Measurements from ENCODE around the gene BLTP1.
"Not testable (repeated sequence)": the region's sequence is repeated elsewhere in the genome, so short reads cannot be mapped to it uniquely, and the experiment has no call there.

BLTP1 gene, protein sequence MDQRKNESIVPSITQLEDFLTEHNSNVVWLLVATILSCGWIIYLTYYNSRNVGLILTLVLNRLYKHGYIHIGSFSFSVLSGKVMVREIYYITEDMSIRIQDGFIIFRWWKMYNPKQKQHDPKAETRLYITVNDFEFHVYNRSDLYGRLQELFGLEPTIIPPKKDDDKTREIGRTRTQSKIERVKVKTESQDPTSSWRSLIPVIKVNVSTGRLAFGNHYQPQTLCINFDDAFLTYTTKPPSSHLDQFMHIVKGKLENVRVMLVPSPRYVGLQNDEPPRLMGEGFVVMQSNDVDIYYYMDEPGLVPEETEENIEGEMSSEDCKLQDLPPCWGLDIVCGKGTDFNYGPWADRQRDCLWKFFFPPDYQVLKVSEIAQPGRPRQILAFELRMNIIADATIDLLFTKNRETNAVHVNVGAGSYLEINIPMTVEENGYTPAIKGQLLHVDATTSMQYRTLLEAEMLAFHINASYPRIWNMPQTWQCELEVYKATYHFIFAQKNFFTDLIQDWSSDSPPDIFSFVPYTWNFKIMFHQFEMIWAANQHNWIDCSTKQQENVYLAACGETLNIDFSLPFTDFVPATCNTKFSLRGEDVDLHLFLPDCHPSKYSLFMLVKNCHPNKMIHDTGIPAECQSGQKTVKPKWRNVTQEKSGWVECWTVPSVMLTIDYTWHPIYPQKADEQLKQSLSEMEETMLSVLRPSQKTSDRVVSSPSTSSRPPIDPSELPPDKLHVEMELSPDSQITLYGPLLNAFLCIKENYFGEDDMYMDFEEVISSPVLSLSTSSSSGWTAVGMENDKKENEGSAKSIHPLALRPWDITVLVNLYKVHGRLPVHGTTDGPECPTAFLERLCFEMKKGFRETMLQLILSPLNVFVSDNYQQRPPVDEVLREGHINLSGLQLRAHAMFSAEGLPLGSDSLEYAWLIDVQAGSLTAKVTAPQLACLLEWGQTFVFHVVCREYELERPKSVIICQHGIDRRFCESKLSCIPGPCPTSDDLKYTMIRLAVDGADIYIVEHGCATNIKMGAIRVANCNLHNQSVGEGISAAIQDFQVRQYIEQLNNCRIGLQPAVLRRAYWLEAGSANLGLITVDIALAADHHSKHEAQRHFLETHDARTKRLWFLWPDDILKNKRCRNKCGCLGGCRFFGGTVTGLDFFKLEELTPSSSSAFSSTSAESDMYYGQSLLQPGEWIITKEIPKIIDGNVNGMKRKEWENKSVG (N-terminal part only)

GRCh38 chr4:122151982-122152710 lies at the start of gene BLTP1:
TSS of gene BLTP1 (plus strand) at chr4:122152331. CDS start at chr4:122170648, 18,317 bp downstream.
- DNase-seq (ENCODE audit: low read depth in 2 of 2) = peak; percentile 73 to 78

DNA sequence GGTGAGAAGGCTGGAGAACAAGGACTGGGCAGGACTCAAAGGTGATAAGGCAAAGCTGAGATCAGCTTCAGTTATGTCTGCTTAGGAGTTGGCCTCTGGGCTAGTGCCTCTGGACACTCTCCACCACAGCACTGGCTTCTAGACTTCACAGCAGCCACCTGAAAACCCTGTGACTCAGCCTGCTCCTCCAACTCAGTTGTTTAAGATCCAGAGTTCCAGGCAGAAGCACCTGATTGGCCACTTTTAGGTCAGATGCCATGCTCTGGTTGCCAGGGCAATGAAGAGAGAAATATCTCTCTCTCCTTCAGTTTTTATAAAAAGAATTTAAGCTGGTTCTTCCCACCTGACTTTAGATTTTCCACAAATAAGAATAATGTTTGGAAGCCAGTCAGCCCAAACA lies 47.9 kb upstream of the BLTP1 start:
- DNase-seq (ENCODE audit: low read depth in 2 of 2) = no peak

DNA sequence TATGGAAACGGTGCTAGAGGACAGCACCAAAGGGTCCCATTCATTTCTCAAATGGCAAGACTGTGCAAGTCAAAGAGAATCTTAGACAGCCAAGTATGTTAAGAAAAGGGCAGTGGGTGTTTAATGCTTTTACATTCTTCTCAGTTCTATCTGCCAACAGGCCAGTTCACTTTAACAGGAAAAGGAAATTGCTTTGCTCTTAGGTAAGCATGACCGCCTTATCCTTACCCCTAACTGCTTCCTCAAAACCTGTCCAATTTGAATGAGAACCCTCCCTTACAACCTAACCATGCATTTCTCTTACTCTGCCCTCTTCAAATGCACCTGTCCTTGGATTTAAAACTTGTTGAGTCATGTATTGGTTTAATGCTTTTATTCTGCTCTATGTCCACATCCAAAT lies 44.5 kb upstream of the BLTP1 start:
- DNase-seq (ENCODE audit: low read depth in 2 of 2) = no peak

DNA sequence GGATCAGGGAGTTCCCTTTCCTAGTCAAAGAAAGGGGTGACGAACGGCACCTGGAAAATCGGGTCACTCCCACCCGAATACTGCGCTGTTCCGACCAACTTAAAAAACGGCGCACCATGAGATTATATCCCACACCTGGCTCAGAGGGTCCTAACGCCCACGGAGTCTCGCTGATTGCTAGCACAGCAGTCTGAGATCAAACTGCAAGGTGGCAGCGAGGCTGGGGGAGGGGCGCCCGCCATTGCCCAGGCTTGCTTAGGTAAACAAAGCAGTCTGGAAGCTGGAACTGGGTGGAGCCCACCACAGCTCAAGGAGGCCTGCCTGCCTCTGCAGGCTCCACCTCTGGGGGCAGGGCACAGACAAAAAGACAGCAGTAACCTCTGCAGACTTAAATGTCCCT lies 41.8 kb upstream of the BLTP1 start:
- DNase-seq (ENCODE audit: low read depth in 2 of 2) = not testable (repeated sequence)

- DNase-seq (ENCODE audit: low read depth in 2 of 2) = no peak
Observed at GRCh38 chr4:122117743-122118142, 34.4 kb upstream of the BLTP1 start.

GRCh38 chr4:122118243-122118642 lies 33.9 kb upstream of the BLTP1 start:
- no peak for DNase-seq (ENCODE audit: low read depth in 2 of 2)

DNA sequence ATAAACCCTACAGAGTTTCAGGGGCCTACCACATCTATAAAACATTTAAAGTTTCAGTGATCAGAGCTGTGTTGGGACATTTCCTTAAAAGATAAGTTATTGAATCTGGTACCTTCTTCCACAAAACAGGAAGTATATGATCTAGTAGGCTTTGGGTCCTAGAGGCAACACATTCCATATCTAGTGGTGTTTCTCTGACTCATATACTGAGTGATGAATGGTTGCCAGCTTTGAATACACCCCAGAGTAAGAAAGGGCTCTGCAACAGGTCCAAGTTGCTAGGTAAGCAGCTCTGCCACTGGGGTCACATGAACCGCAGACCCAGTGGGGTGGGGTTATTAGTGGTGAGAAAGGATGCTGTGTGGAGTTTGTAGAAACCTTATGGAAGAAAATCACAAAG lies 32.4 kb upstream of the BLTP1 start:
- no peak for DNase-seq (ENCODE audit: low read depth in 2 of 2)

DNA sequence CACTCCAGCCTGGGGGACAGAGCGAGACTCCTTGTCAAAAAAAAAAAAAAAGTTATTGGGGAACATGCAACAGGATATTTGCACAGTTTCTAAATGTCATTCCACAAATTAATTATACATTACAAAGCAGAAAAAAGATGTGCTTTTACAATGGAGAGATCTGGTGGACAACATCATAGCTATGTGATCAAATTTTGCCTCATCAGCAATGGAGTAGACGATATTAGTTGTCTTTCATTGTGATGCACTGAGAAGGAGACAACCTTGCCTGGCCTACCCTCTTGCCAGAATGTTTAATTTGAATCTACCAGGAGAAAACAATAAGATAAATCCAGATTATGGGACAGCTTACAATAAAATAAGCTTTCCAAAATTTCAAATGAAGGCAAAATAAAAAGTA lies 30.5 kb upstream of the BLTP1 start:
- DNase-seq (ENCODE audit: low read depth in 2 of 2) = no peak

DNA sequence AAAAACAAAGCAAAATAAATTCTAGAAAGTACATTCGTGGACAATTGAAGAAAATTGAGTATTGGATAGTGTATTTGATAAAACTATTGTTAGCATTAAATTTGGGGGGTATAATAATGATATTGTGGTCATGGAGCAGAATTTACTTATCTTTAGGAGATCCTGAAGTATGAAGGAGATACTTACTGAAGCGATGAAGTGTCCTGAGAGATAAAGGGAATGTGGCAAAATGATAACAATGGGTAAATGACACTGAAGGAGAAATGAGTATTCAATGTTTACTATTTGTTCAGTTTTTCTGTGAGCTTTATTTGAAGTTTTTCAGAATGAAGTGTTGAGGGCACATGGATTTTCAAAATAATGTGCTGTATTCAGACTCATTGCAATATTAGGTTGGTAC lies 30.0 kb upstream of the BLTP1 start:
- no peak for DNase-seq (ENCODE audit: low read depth in 2 of 2)

GRCh38 chr4:122129061-122129460 lies 23.1 kb upstream of the BLTP1 start:
- no peak for DNase-seq (ENCODE audit: low read depth in 2 of 2)

DNA sequence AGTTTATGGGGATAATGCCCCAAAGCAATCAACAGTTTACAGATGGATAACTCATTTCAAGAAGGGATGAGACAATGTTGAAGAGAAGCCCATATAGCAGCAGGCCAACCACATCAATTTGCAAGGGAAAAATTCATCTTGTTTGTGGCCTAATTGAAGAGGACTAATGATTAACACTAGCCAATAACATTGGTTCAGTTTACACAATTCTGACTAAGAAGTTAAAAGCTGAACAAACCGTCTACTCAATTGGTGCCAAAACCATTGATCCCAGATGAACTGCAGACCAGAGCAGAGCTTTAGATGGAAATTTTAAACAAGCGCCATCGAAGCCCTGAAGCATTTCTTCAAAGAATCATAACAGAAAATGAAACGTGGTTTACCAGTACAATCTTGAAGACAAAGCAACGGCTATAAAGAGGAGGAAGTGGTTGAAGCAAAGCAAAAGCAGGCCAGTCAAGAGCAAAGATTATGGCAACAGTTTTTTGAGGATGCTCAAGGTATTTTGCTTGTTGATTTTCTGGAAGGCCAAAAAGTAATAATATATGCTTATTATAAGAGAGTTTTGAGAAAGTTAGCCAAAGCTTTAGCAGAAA lies 20.5 kb upstream of the BLTP1 start:
- no peak for DNase-seq (ENCODE audit: low read depth in 2 of 2)

DNA sequence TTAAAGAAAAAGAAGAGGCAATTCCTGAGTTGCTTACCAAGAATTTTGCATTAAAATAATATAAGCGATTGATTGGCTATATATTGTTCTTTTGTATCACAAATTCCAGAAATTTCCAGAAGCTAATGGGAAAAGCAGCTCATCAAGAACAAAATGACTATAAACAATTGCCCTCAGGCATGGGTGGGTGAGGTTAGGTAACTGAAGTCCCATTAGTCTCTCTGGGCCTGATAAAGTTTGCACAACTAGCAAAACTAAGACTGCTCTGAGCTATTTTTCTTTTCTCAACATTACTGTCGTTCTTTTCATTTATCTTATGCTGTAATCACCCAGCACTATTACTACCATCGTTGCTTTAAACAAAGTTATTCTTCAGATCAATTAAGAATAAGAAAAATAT lies 19.2 kb upstream of the BLTP1 start:
- DNase-seq (ENCODE audit: low read depth in 2 of 2) = no peak

- no peak for DNase-seq (ENCODE audit: low read depth in 2 of 2)
Observed at GRCh38 chr4:122139139-122139538, 13.0 kb upstream of the BLTP1 start.

GRCh38 chr4:122140834-122141233 lies 11.3 kb upstream of the BLTP1 start:
- no peak for DNase-seq (ENCODE audit: low read depth in 2 of 2)

DNA sequence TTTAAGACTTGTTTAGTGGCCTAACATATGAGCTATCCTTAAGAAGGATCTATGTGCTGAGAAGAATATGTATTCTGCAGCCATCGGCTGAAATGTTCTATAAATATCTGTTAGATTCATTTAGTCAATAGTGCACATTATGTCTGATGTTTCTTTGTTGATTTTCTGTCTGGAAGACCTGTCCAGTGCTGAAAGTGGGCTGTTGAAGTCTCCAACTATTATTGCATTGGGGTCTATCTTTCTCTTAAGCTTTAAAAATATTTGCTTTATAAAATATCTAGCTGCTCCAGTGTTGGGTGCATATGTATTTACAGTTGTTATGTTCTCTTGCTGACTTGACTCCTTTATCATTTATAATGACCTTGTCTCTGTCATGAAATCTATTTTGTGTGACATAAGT lies 9.4 kb upstream of the BLTP1 start:
- DNase-seq (ENCODE audit: low read depth in 2 of 2) = no peak

- no peak for DNase-seq (ENCODE audit: low read depth in 2 of 2)
Observed at GRCh38 chr4:122146652-122147051, 5.5 kb upstream of the BLTP1 start.

GRCh38 chr4:122150931-122151330 lies 1.2 kb upstream of the BLTP1 start:
- no peak for DNase-seq (ENCODE audit: low read depth in 2 of 2)

DNA sequence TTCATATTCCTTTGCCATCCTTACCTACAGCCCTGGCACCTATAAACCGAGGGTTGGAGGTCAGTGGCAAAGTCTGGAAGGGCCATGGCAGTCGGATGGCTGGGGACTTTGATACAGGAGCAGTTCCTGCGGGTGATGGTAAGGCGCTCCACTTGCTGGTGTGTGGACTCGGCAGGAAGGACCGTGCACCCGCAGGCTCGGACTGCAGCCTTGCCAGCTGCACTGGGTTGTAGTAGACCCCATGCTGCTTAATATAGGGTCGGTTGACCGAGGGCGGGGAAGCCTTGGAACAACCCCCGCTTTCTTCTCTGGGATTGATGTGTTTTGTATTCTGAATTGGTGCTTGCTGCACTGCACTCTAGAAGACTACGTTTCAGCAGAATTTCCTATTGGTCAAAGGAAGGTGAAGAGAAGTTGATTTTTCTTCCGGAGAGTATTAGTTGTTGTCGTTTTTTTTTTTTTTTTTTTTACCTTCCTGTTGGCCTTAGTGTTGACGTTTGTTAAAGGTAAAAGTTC lies 638 bp downstream of the BLTP1 start:
- DNase-seq (ENCODE audit: low read depth in 2 of 2) = peak in 1 of 2 donors; percentile 5

DNA sequence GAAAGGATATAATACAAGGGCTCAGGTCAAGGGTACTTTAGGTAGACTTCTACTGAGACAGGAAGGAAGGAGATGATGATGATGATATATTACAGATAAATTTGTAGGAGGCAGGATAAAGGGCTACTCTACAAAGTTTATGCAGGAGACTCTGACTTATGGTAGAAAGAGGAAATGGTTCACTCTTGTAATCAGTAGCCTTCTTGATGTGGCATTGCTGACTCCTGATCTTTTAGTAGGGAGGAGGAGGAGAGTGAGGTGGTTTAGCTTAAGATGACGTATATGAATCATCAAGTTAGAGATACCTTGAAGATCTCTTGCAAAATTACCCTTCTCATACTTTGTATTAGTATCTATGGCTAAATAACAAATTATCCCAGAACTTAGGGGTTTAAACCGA lies 4.7 kb downstream of the BLTP1 start:
- DNase-seq (ENCODE audit: low read depth in 2 of 2) = no peak

DNA sequence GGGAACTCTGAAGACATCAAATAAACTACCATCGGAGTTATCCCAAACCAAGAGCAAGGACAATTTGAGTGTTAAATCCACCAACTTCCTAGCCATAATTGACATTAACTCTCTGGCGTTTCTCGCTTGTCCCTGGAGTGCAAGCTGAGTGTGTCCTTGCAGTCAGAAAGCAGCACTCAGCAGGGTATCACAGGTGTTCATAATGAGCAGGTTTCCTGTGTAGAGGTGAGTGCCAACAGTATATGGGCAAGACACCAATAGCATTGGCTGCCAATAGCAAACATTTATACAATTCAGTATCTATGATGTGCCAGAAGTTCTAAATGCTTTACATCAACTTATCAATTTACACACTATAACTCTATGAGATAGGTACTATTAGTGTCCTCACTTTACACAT lies 11.2 kb downstream of the BLTP1 start:
- DNase-seq (ENCODE audit: low read depth in 2 of 2) = no peak

DNA sequence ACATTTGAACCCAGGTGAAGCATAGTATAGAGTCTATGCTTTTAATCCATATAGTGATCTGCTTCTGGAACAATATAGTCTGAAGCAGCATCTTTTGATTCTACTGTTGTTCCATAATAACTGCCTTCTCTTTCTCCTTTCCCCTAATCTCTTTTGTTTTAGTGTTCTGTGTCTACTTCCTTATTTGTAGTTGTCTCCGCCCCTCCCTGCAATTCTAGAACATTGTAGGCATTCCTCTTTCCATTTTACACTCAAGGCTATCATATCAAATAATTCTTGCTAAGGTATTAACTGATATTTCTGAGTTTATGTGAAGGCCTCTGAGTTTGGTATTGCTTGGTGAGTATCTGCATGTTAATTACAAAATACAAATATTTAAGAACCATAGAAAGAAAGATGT lies 11.6 kb downstream of the BLTP1 start:
- DNase-seq (ENCODE audit: low read depth in 2 of 2) = no peak
